DOHH2 (cell line): ENCODE measurements around the gene KDR.

Source experiments
- H3F3A ChIP-seq: fragments of 200-600 bp; sonication (generic), shearing (Covaris generic); 2 replicates; pipeline ENCODE4 v1.6.0; 2016; ENCODE audit warnings: antibody characterized with exemption, mild to moderate bottlenecking; ENCODE audit not compliant: control insufficient read depth, insufficient read depth
- H3K27ac ChIP-seq: fragments of 200-600 bp; sonication (generic); 2 replicates; pipeline ENCODE4 v1.5.1; 2014; ENCODE audit warnings: low read depth, mild to moderate bottlenecking, low read length, moderate library complexity
- H3K27me3 ChIP-seq: fragments of 200-600 bp; sonication (generic); 2 replicates; pipeline ENCODE4 v1.6.1; 2014; ENCODE audit warnings: mild to moderate bottlenecking, low read length, mixed read lengths; ENCODE audit not compliant: control insufficient read depth
- H3K36me3 ChIP-seq: fragments of 200-600 bp; sonication (generic); 2 replicates; pipeline ENCODE4 v1.6.1; 2014; ENCODE audit warnings: mild to moderate bottlenecking, low read length, moderate library complexity, mixed read lengths; ENCODE audit not compliant: control insufficient read depth
- H3K4me1 ChIP-seq: fragments of 200-600 bp; sonication (generic); 2 replicates; pipeline ENCODE4 v1.6.1; 2014; ENCODE audit warnings: mild to moderate bottlenecking, low read length, mixed read lengths; ENCODE audit not compliant: control insufficient read depth
- H3K4me2 ChIP-seq: fragments of 200-600 bp; sonication (generic); 2 replicates; pipeline ENCODE4 v1.6.0; 2014; ENCODE audit warnings: mild to moderate bottlenecking, low read length, moderate library complexity
- H3K4me3 ChIP-seq: fragments of 200-600 bp; sonication (generic); 2 replicates; pipeline ENCODE4 v1.5.1; 2014; ENCODE audit warnings: mild to moderate bottlenecking, low read length, mixed read lengths
- H3K79me2 ChIP-seq: fragments of 200-600 bp; sonication (generic); 2 replicates; pipeline ENCODE4 v1.6.1; 2014; ENCODE audit warnings: mild to moderate bottlenecking, low read length, mixed read lengths; ENCODE audit not compliant: control insufficient read depth
- H3K9me2 ChIP-seq: fragments of 200-600 bp; sonication (generic); replicated peaks from 2 replicates; pipeline ENCODE4 v1.6.1; 2014; ENCODE audit warnings: mild to moderate bottlenecking, low read length, mixed read lengths; ENCODE audit not compliant: control insufficient read depth
- H3K9me3 ChIP-seq: fragments of 200-600 bp; sonication (generic); 2 replicates; pipeline ENCODE4 v1.6.1; 2014; ENCODE audit warnings: antibody characterized with exemption, low read length, mixed read lengths; ENCODE audit not compliant: control insufficient read depth, insufficient read depth
- H4K20me1 ChIP-seq: fragments of 200-600 bp; sonication (generic); 2 replicates; pipeline ENCODE4 v1.6.0; 2014; ENCODE audit warnings: low read depth, mild to moderate bottlenecking, antibody characterized with exemption, low read length, moderate library complexity; ENCODE audit not compliant: control insufficient read depth, insufficient read depth
- CTCF ChIP-seq: fragments of 200-600 bp; sonication (generic); IDR thresholded peaks from one replicate; pipeline ENCODE4 v1.5.1; 2014; ENCODE audit warnings: antibody characterized with exemption, mild to moderate bottlenecking, low read depth, low read length; ENCODE audit not compliant: poor library complexity, severe bottlenecking
- EZH2phosphoT487 ChIP-seq: fragments of 200-600 bp; sonication (generic); IDR thresholded peaks from 2 replicates; pipeline ENCODE4 v1.6.1; 2017; ENCODE audit warnings: borderline replicate concordance, mild to moderate bottlenecking, antibody characterized with exemption, low read length, moderate library complexity, mixed read lengths

KDR gene

DNA sequence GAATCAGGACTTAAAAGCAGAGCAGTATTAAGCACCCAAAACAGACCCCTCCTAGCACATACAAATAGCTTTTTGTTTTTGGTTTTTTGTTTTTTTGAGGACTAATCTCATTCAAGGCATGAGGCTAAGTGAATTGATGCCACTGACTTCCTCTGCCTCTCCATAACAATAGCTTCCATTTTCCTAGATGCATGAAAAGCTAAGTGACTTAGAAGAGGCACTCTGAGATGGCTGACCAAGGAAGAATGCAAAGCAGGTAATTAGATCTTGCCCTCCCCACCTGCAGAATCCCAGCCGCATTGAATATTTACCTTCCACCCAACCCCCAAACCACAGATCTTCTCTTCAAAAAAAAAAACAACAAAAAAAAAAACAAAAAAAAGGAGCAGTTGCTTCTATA, 7.4 kb upstream of the KDR start:
- no peak for TF ChIP-seq CTCF
- TF ChIP-seq EZH2phosphoT487: no peak
- no peak overlapping the region for H3K4me2 ChIP-seq
- H3K4me1 ChIP-seq: no peaks in the 10 kb centered on the region
- H3K27me3 ChIP-seq: no peaks in the 10 kb centered on the region
- H3K9me2 ChIP-seq: no peaks in the 10 kb centered on the region; the same call in 1 of the 2 replicates
- H4K20me1 ChIP-seq: no peaks in the 10 kb centered on the region
- no peaks in the 10 kb centered on the region for H3K36me3 ChIP-seq
- no peak overlapping the region for H3K27ac ChIP-seq
- H3K79me2 ChIP-seq: no peaks in the 10 kb centered on the region
- no peaks in the 10 kb centered on the region for H3F3A ChIP-seq
- H3K4me3 ChIP-seq: no peak overlapping the region
- H3K9me3 ChIP-seq: no peaks in the 10 kb centered on the region

DNA sequence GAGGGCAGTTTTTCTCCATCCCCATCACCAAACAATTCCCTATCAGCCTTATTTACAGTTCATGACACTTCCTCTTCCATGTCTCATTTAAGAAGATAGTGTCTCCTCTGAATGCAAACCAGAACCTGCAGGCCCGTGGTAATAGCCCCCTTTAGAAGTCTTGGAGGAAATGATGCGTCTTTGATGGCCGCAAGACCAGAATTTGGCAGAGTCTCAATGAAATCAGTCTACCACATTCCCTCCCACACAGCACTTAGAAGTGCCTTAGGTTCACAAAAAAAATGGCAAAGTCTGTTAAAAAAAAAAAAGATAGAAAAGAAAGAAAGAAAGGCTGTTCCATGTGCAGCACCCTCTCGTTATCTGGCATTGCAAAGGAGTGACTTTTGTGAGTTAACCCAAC, 2.1 kb upstream of the KDR start:
- no peaks in the 10 kb centered on the region for H3K79me2 ChIP-seq
- H3K4me1 ChIP-seq: no peaks in the 10 kb centered on the region
- no peaks in the 10 kb centered on the region for H3K27me3 ChIP-seq
- no peaks in the 10 kb centered on the region for H3K36me3 ChIP-seq
- no peak overlapping the region for H3K27ac ChIP-seq
- H3K9me2 ChIP-seq: no peaks in the 10 kb centered on the region
- no peaks in the 10 kb centered on the region; the same call in 1 of the 2 replicates for H3K9me3 ChIP-seq
- H4K20me1 ChIP-seq: no peaks in the 10 kb centered on the region
- no peak overlapping the region for H3K4me3 ChIP-seq
- TF ChIP-seq CTCF: no peak
- no peak for TF ChIP-seq EZH2phosphoT487
- no peak overlapping the region for H3K4me2 ChIP-seq
- H3F3A ChIP-seq: no peaks in the 10 kb centered on the region

DNA sequence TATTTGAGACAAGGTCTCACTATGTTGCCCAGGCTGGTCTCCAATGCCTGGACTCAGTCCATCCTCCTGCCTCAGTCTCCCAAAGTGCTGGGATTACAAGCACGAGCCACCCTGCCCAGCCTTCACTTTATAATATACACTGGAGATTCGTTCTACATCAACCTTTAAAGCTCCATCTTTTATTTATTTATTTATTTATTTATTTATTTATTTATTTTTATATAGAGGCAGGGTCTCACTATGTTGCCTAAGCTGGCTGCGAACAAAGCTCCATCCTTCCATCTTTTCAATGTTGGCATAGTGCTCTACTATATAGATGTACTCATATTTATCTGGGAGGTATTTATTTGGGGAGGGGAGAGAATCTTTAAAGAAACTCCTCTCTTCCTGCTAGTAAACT, 1.7 kb upstream of the KDR start:
- TF ChIP-seq EZH2phosphoT487: no peak
- TF ChIP-seq CTCF: no peak
- H3K79me2 ChIP-seq: no peaks in the 10 kb centered on the region
- no peaks in the 10 kb centered on the region for H3K36me3 ChIP-seq
- H3K9me2 ChIP-seq: no peaks in the 10 kb centered on the region
- H4K20me1 ChIP-seq: no peaks in the 10 kb centered on the region
- H3K9me3 ChIP-seq: no peaks in the 10 kb centered on the region; the same call in 1 of the 2 replicates
- no peak overlapping the region for H3K27ac ChIP-seq
- H3K4me3 ChIP-seq: no peak overlapping the region
- no peaks in the 10 kb centered on the region for H3F3A ChIP-seq
- H3K27me3 ChIP-seq: no peaks in the 10 kb centered on the region
- no peak overlapping the region for H3K4me2 ChIP-seq
- H3K4me1 ChIP-seq: no peaks in the 10 kb centered on the region
